ENCODE data around the gene TBC1D22A.

The TBC1D22A gene

DNA sequence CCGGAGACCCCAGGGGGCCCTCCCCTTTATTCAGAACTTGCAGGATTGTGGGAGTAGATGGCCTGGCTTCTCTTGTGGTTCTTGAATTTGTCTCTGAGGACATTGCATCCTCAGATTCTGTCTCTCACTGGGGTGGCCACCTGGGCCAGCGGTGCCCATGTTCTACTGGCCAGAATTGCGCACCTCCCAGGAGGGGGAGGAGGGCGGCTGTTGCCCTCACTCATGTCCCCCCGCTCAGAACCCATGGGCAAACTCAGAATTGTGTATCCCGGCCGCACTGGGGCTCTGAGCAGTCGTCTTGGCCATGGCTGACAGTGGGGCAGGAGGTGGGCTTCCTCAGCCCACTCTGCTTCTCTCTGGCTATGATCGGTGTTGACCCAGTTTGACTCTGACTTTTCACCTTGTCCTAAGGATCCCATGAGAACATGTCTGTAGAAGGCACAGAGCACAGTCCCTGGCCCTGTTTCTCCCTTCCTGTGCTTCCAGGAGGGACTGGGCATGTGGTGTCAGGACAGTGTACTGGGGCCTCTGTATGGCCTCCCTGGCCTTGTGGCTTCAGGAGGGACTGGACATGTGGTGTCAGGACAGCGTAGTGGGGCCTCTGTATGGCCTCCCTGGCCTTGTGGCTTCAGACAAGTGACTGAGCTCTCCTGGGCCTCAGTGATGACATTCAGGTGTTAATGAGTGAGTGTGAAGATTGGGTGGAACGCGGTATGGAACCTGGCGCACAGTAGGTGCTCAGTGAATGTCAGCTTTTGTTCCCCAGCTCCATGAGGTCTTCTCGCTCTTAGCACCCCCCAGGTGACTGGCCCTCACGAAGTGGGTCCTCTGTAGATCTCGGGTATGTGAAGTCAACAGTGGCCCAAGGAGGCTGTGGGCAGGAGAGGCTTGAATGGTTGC is 99.3 kb downstream of the TBC1D22A start:
- no peak for TF ChIP-seq CTCF (IDR thresholded peaks at IDR 0.05)

- no peak for TF ChIP-seq CTCF (IDR thresholded peaks at IDR 0.05)
Measured at GRCh38 chr22:46862418-46863324, 100.2 kb downstream of the TBC1D22A start.

DNA sequence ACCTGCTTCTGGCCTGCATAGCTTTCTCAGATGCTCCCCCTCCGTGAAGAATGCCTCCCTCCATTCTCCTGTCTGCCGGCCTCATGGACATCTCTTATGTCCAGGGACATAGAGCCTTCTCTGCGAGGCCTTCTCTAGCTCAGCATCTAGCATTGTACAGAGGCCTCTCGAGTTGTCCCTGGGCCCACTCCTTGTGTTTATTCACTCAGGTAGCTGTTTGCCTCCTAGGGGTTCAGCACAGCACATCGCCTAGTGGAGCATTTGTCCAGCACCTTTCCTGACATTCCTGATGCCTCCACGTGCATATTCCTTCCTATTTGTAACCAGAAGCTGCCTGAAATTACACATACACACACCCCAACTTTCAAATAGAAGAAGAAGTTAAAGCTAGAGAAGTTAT is 101.3 kb downstream of the TBC1D22A start:
- no peak for TF ChIP-seq CTCF (IDR thresholded peaks at IDR 0.05)

DNA sequence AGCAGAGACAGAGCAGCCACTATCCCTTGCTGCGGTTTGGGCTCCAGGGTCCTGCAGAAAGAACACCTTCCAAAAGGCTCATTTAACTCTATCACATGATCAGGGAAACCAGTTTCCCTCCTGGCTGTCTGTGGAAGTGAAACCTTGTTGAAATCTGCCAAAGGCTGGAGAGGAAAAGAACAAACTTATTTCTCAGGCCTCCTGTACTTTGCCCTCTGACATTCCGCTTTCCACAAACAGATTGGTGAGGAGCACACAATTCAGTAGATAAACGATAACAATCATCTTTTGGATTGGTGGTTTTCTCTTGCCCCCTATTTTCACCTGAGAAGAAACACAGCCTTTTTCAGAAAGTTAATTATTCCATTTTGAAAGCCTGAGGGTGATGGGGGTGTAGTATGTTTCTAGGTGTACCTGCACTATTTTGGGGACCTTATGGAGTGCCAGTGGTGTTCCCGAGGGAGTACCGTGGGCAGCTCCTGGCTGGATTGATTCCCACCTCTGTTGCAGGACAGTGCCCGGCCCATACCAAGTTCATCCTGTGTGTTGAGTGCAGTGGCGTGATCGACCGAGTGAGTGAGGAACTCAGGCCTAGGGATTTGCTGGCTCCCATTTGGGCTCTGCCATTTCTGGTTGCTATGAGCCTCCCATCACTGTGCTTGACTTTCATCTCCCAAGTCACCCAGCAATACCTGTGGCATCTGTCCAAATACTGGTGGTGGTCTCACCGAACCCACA is 102.0 kb downstream of the TBC1D22A start:
- TF ChIP-seq CTCF (IDR thresholded peaks at IDR 0.05): no peak

DNA sequence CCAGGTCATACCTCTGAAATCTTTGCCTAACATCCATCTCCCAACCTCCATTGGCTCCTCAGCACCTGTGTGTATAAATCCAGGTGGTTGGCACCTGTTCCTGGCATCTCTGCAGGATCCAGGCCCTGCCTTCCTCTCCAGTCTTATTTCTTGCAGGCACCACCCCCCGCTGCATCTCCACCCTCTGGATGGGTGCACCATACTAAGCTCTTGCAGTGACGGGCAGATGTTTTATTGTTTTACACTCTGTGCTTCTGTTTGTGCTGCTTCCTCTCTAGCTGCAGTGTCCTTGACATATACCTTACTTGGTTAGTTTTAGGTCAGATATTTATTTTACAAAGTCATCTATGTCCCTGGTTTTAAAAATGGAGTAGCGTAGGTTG is 102.6 kb downstream of the TBC1D22A start:
- no peak for TF ChIP-seq CTCF (IDR thresholded peaks at IDR 0.05)

- no peak for TF ChIP-seq CTCF (IDR thresholded peaks at IDR 0.05)
Measured at GRCh38 chr22:46865642-46866041, 103.2 kb downstream of the TBC1D22A start.

DNA sequence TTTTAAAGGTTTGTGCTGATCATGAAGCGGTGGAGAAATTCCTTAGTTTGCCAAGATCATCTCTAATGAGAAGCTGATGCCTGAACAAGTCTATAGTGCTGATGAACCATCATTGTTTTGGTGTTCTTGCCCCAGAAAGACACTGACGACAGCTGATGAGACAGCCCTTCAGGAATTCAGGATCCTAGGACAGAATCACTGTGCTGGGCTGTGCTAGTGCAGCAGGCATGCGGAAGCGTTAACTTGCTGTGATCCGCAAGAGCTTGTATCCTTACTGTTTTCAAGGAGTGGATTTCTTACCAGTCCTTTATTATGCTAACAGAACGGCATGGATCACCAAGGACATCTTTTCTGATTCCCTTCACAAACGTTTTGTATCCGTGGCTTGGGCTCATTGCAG is 104.1 kb downstream of the TBC1D22A start:
- TF ChIP-seq CTCF (IDR thresholded peaks at IDR 0.05): no peak
